ENCODE measurements around the gene CARD14.

GRCh38 chr17:80122926-80123505, 46.8 kb upstream of the CARD14 start:
- TF ChIP-seq CTCF (IDR thresholded peaks at IDR 0.05) (no peak), EZH2 (IDR thresholded peaks at IDR 0.05; ENCODE audit: borderline replicate concordance, insufficient read depth, low read depth, low read length, poor library complexity, severe bottlenecking) (no peak)

Measured in B cell (primary cell).